Smooth muscle cell (in vitro differentiated cells): ENCODE data around the gene ZNF618. TPM values are rescaled to one million over a fixed set of nuclear protein-coding genes. Genes with fewer than 3 reads are reported as not detected.
A peak's percentile ranks its signal among the peaks of the same experiment; 100 is the strongest.

Experiments
- DNase-seq: peaks from one replicate; lab custom pipeline; 2025; ENCODE audit not compliant: unreplicated experiment; lab: John Stamatoyannopoulos, UW
- H2AFZ ChIP-seq: fragments of 200-600 bp; sonication (generic); 2 replicates; pipeline ENCODE4 v1.6.0; 2016; ENCODE audit warnings: antibody characterized with exemption, low read depth, mild to moderate bottlenecking
- H3F3A ChIP-seq: fragments of 200-600 bp; sonication (generic); 2 replicates; pipeline ENCODE4 v1.6.0; 2017; ENCODE audit warnings: antibody characterized with exemption, low read depth
- H3K27ac ChIP-seq: fragments of 200-600 bp; sonication (generic); 2 replicates; pipeline ENCODE4 v1.5.1; 2016; ENCODE audit warnings: low read depth, mild to moderate bottlenecking
- H3K27me3 ChIP-seq: fragments of 200-600 bp; sonication (generic); 2 replicates; pipeline ENCODE4 v1.6.1; 2016; ENCODE audit warnings: low read depth, mild to moderate bottlenecking
- H3K36me3 ChIP-seq: fragments of 200-600 bp; sonication (generic); 2 replicates; pipeline ENCODE4 v1.5.1; 2016; ENCODE audit warnings: low read depth
- H3K4me1 ChIP-seq: fragments of 200-600 bp; sonication (generic); 2 replicates; pipeline ENCODE4 v1.5.1; 2016; ENCODE audit warnings: low read depth
- H3K4me2 ChIP-seq: fragments of 200-600 bp; sonication (generic); 2 replicates; pipeline ENCODE4 v1.6.0; 2016; ENCODE audit warnings: mild to moderate bottlenecking
- H3K4me3 ChIP-seq: fragments of 200-600 bp; sonication (generic); 2 replicates; pipeline ENCODE4 v1.5.1; 2016; ENCODE audit warnings: mild to moderate bottlenecking
- H3K79me2 ChIP-seq: fragments of 200-600 bp; sonication (generic); 2 replicates; pipeline ENCODE4 v1.6.0; 2016; ENCODE audit warnings: low read depth, mild to moderate bottlenecking
- H3K9ac ChIP-seq: fragments of 200-600 bp; sonication (generic); 2 replicates; pipeline ENCODE4 v1.6.0; 2016; ENCODE audit warnings: low read depth
- H3K9me3 ChIP-seq: fragments of 200-600 bp; sonication (generic); replicated peaks from 2 replicates; pipeline ENCODE4 v1.5.1; 2016; ENCODE audit warnings: low read depth
- H4K20me1 ChIP-seq: fragments of 200-600 bp; sonication (generic); 2 replicates; pipeline ENCODE4 v1.6.0; 2016; ENCODE audit warnings: low read depth
- WGBS: methylation state at CpG from one replicate; pipeline ENCODE4 v1.1.7; 2016; ENCODE audit warnings: low lambda C conversion rate; 5-methylcytosine and 5-hydroxymethylcytosine counted together
- polyA plus RNA-seq: library from polyadenylated mRNA; unstranded; fragments of >200 nt; fragmentation: Nextera tagmentation; extraction: Ambion mirVana; gene quantifications from 2 replicates; pipeline ENCODE4 v1.2.1, GENCODE V29; 2016
- total RNA-seq: library from RNA; depleted of rRNA; stranded (reverse); fragments of >200 nt; gene quantifications from 2 replicates; pipeline ENCODE4 v1.2.3, GENCODE V29; 2014
- TF ChIP-seq, protein P1 (sequence below): fragments of 200-600 bp; sonication (generic); IDR thresholded peaks from 2 replicates; pipeline ENCODE4 v1.5.1; 2017; ENCODE audit warnings: borderline replicate concordance, mild to moderate bottlenecking, antibody characterized with exemption; ENCODE audit not compliant: insufficient read depth, poor library complexity, severe bottlenecking

ZNF618 gene
- total and polyA plus RNA-seq, 2 experiments from 2014 or later = 9.9 to 19.5 TPM

DNA sequence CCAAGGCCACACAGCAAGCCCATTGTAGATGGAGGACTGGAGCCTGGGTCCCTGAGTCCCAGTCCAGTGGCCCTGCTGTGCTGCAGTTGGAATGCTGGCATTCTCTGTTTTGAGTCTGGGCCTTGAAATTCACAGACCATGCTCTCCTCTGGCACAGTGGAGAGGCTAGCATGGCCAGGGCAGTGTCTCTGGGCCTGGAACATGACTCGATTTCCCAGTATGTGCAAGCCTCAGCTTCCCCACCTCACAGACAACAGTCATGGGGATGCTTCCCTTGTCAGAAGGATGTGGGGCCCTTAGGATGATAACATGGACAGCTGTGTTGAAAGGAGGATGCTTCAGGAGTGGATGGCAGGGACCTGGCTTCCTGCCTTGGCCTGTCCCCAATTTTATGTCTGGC, 110.8 kb downstream of the ZNF618 start:
- Histone ChIP-seq H3K4me2 (no peak overlapping the region), H3K9me3 (no peaks in the 10 kb centered on the region), H3K4me1 (no peaks in the 10 kb centered on the region), H2AFZ (no peak overlapping the region), H3K4me3 (no peak overlapping the region), H3K27ac (peak overlapping the region; percentile 57), H3K79me2 (no peaks in the 10 kb centered on the region), H3F3A (no peaks in the 10 kb centered on the region), H3K36me3 (no peaks in the 10 kb centered on the region), H3K27me3 (no peaks in the 10 kb centered on the region), H3K9ac (no peak overlapping the region), H4K20me1 (peaks cover 65% of the 10 kb centered on the region)
- TF ChIP-seq, protein P1, sequence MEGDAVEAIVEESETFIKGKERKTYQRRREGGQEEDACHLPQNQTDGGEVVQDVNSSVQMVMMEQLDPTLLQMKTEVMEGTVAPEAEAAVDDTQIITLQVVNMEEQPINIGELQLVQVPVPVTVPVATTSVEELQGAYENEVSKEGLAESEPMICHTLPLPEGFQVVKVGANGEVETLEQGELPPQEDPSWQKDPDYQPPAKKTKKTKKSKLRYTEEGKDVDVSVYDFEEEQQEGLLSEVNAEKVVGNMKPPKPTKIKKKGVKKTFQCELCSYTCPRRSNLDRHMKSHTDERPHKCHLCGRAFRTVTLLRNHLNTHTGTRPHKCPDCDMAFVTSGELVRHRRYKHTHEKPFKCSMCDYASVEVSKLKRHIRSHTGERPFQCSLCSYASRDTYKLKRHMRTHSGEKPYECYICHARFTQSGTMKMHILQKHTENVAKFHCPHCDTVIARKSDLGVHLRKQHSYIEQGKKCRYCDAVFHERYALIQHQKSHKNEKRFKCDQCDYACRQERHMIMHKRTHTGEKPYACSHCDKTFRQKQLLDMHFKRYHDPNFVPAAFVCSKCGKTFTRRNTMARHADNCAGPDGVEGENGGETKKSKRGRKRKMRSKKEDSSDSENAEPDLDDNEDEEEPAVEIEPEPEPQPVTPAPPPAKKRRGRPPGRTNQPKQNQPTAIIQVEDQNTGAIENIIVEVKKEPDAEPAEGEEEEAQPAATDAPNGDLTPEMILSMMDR = no peak
- no peak for DNase-seq
- WGBS = 100% methylated on average over 1 of the region's 1 CpG

DNA sequence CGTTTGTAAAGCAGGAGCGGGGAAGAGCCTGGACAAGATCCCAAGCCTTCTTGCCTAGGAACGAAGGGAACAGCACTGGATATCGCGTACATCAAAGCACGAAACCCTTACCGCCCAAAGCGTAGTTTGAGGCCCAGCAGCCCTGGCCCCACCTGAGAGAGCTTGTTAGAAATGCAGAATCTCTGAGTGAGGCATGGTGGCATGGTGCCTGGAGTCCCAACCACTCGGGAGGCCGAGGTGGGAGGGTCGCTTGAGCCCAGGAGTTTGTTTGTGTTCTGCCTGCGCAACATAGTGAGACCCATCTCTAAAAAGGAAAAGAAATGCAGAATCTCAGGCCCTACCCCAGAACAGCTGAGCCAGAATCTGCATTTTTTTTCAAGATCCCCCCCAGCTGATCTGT, 111.4 kb downstream of the ZNF618 start:
- no peaks in the 10 kb centered on the region for H3K36me3 ChIP-seq
- H4K20me1 ChIP-seq = peaks cover 66% of the 10 kb centered on the region
- no peaks in the 10 kb centered on the region for H3K27me3 ChIP-seq
- no peaks in the 10 kb centered on the region for H3K9me3 ChIP-seq
- DNase-seq = no peak
- TF ChIP-seq, protein P1 = no peak
- no peak overlapping the region for H3K27ac ChIP-seq
- H2AFZ ChIP-seq = no peak overlapping the region
- no peaks in the 10 kb centered on the region for H3K4me1 ChIP-seq
- WGBS = 95% methylated on average over 12 of the region's 12 CpGs
- H3K4me2 ChIP-seq = no peak overlapping the region
- H3K4me3 ChIP-seq = no peak overlapping the region
- no peaks in the 10 kb centered on the region for H3K79me2 ChIP-seq
- H3F3A ChIP-seq = no peaks in the 10 kb centered on the region
- no peak overlapping the region for H3K9ac ChIP-seq

DNA sequence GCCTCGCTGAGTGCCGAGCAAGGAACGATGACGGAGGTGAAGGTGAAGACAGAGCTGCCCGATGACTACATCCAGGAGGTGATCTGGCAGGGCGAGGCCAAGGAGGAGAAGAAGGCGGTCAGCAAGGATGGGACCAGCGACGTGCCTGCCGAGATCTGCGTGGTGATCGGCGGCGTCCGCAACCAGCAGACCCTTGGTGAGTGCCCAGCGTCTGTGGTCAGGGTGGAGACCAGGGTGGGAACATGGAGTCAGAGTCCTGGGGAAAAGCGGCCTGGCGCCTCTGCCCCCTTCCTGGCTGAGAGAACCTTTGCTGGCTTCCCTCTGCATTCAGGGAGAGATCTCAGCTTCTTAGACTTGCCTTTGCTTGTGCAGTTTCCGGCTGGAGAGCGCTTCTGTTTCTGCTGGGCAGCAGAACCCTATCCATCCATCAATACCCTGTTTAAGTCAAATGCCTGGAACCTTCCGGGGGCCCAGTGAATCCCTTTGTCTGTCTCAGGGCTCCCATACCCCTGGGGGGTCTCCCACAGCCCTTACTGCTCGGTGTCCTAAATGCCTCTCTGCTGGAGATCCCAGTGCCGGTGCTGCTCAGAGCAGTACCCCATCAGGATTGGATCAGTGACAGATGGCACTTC, 112.4 kb downstream of the ZNF618 start:
- no peaks in the 10 kb centered on the region for H3K36me3 ChIP-seq
- no peaks in the 10 kb centered on the region for H3F3A ChIP-seq
- H3K4me1 ChIP-seq = no peaks in the 10 kb centered on the region
- no peaks in the 10 kb centered on the region for H3K9me3 ChIP-seq
- H3K27me3 ChIP-seq = no peaks in the 10 kb centered on the region
- WGBS = 97% methylated on average over 23 of the region's 23 CpGs
- TF ChIP-seq, protein P1 = no peak
- H3K27ac ChIP-seq = no peak overlapping the region
- peaks cover 66% of the 10 kb centered on the region for H4K20me1 ChIP-seq
- H3K9ac ChIP-seq = no peak overlapping the region
- H3K4me2 ChIP-seq = no peak overlapping the region
- H2AFZ ChIP-seq = no peak overlapping the region
- no peak overlapping the region for H3K4me3 ChIP-seq
- no peaks in the 10 kb centered on the region for H3K79me2 ChIP-seq
- DNase-seq = no peak
